HG02943 (cell line): ENCODE measurements around the gene DGAT2.

Experiments used
- ATAC-seq: cut with Tn5 transposase; IDR thresholded peaks from one replicate; pipeline ENCODE4 v1.9.1; 2021; ENCODE audit warnings: mild to moderate bottlenecking, low read depth, moderate library complexity; ENCODE audit not compliant: unreplicated experiment

DGAT2 gene

GRCh38 chr11:75816561-75817239, 48.1 kb downstream of the DGAT2 start:
- ATAC-seq, result no peak

- ATAC-seq, result no peak
Observed at GRCh38 chr11:75820645-75821044, 52.1 kb downstream of the DGAT2 start.

DNA sequence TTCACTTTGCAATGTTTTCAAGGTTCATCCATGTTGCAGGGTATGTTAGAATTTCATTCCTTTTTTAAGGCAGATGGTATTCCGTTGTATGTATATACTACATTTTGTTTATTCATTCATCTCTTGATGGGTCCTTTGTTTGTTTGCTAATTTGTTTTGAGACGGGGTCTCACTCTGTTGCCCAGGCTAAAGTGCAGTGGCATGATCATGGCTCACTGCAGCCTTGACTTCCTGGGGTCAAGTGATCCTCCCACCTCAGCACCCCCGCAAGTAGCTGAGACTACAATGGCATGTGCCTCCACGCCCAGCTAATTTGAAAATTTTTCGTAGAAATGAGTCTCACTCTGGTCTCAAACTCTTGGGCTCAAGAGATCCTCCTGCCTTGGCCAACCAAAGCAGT, 52.6 kb downstream of the DGAT2 start:
- ATAC-seq, result no peak

GRCh38 chr11:75822541-75822940, 54.0 kb downstream of the DGAT2 start:
- no peak for ATAC-seq

GRCh38 chr11:75823415-75823814, 54.8 kb downstream of the DGAT2 start:
- ATAC-seq, result no peak

DNA sequence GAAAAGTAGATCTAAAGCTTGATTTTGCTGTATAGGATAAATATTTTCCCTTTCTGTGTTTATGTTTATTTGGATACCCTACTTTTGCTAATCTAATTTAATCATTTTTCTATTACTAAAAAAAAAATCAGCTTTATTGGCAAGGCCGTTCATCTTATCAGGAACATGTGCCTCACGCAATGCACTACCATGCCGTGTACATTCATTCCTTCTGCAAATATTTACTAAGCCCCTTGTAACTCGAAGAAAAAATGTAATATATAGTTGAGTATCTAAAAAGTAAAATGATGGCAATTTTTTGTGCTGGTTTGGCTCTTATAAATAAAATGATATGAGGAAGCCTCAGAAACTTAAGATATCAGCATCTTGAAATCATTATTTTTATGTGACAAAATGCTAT, 55.4 kb downstream of the DGAT2 start:
- no peak for ATAC-seq

DNA sequence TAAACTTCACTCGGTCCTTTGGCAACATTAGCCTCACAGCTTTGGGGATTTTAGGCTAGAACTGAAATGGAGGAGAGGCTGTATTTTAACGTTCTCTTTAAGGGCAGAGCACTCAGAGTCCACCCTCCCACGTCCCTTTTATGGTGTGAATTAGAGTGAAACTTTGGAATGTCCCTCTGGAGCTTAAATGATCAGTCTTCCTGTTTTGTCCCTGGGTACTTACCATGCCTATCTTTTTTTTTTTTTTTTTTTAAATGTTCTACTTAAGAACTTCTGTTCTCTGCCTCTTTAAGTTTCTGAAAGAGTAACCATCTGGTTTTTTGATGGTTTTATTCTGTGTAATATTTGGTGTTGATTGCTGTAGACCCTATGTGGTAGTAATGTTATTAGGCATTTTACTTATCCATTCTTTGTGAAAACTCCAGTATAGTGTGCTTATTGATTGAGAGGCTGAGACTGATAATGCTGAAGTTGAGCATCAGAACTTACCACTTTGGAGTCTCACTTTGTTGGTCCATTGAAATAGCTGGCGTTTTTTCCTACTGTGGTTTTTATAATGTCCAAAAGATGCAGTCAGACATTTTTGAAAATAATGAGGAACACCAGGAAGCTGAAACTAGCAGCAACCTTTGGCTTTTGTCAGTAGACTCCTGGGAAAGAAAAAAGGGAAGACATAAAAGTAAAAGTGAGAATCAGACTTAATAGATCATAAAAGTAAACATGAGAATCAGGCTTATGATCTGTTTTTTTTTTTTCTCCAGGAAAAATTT, 58.1 kb downstream of the DGAT2 start:
- ATAC-seq, result no peak

DNA sequence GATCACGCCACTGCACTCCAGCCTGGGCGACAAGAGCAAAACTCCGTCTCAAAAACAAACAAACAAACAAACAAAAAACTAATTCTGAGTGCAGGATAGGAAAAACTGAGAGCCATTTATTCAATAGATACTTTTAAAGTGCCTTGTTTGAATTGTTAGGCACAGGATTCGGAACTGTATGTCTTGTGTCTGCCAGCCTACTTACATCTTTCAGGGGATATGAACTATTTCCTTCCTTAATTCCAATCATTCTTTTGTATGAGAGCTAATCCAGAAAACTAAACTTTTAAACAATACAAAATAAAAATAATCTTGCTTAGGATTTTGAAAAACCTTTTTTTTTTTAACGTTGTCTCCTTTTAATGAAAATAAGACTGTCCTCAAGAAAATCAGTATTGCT, 59.0 kb downstream of the DGAT2 start:
- ATAC-seq, result no peak

DNA sequence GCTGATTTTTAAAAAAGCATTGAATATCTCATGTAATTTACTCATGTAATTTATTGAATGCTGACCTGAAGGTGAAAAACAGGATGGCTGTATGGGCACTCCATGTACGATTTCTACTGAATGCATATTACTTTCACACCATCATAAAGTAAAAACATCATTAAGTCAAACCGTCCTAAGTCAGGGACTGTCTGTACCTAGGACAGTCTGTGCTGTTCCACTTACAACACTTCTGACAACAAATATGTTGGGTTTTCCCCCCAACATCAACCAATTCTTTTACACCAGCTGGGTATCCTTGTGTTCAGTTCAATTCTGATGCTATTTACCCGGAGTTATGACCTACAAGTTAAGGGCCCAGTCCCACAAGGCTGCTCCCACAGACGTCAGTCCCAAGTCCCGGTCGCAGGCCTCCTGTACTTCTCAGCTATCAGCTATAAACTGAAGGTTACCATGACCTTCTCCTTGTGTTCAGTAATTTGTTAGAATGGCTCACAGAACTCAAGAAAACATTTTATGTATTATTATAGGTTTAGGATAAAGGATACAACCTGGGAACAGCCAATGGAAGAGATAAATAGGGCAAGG, 63.4 kb downstream of the DGAT2 start:
- no peak for ATAC-seq

- ATAC-seq, result no peak
Observed at GRCh38 chr11:75834728-75835127, 66.2 kb downstream of the DGAT2 start.

DNA sequence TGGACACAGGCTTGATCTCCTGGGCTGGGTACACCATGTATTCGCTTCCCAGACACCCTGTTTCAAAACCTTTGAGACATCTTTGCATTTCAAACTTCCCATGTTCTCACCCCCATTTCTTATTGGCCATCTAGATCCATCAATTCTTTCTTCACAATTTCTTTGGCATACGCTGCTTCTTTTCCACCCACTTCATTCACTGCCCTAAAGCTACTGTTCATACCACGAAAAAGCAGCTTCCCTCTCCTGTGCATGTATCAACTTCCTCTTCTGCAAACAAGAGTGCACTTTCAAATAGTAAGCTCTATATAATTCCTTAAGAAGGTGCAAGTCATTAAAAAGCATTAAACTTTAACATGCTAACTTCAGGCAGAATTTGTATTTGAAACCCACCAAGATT, 67.8 kb downstream of the DGAT2 start:
- ATAC-seq, result no peak

DNA sequence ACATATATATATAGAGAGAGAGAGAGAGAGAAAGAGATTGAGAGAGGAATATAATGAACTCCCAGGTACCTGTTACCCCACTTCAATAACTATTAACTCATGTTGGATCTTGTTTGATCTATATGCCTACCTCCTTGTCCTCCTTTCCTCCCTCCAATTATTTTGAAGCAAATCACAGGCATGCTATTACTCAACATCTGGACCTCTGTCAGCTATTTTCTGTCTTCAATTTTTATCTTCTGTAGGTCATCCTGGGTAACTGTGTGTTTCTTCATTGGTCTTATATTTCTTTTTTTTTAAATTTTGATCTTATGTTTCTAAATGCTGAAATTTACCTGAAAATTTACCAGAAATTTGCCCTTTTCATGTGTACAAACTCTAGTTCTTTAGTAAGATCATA, 71.3 kb downstream of the DGAT2 start:
- no peak for ATAC-seq

DNA sequence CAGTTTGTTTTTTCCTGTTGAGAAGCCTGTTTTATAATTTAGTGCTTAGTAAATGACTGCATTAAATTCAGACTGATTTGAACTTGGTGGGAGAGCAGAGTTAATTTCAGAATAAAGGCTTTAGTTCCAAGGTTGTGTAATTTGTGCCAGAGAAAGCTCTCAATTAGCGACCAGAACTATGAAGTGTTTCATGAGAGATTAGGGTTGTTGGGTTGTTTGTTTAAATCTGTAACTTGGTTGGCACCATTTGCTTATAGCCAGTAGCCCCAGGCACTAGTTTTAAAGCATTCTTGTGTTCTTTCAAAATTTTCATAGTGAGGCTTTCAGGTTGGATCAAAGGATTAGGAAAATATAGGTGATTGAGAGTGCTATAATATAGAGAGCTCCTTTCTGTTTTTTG, 71.9 kb downstream of the DGAT2 start:
- no peak for ATAC-seq

GRCh38 chr11:75841739-75842138, 73.2 kb downstream of the DGAT2 start:
- ATAC-seq, result no peak

DNA sequence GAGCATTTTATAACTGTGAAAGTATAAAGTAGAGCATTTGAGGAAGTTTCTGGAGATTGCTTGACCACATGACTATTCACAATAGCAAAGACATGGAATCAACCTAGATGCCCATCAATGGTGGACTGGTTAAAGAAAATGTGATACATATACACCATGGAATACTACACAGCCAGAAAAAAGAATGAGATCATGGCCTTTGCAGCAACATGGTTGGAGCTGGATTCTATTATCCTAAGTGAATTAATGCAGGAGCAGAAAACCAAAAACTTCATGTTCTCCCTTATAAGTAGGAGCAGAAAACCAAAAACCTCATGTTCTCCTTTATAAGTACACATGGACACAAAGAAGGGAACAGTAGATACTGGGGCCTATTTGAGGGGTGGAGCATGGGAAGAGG, 76.7 kb downstream of the DGAT2 start:
- ATAC-seq, result no peak

DNA sequence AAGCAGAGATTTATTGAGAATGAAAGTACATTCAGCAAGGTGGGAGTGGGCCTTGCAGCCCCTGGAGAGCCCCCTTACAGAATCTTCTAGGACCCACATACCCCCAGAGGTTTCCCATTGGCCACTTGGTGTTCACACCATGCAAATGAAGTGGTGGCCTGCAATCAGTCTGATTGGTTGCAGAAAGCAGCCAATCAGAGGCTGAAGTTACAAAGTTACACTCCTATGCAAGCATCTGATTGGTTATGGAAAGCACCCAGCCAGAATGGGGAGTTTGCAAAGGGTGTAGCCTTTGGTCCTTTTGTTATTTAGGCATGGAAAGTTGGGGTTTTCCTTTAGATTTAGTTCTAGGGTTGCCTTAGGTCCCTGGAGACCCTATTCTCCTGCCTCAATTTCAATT, 81.3 kb downstream of the DGAT2 start:
- no peak for ATAC-seq

GRCh38 chr11:75850787-75851186, 82.2 kb downstream of the DGAT2 start:
- ATAC-seq, result no peak
